ENCODE data around the gene LRP1B.

LRP1B gene

DNA sequence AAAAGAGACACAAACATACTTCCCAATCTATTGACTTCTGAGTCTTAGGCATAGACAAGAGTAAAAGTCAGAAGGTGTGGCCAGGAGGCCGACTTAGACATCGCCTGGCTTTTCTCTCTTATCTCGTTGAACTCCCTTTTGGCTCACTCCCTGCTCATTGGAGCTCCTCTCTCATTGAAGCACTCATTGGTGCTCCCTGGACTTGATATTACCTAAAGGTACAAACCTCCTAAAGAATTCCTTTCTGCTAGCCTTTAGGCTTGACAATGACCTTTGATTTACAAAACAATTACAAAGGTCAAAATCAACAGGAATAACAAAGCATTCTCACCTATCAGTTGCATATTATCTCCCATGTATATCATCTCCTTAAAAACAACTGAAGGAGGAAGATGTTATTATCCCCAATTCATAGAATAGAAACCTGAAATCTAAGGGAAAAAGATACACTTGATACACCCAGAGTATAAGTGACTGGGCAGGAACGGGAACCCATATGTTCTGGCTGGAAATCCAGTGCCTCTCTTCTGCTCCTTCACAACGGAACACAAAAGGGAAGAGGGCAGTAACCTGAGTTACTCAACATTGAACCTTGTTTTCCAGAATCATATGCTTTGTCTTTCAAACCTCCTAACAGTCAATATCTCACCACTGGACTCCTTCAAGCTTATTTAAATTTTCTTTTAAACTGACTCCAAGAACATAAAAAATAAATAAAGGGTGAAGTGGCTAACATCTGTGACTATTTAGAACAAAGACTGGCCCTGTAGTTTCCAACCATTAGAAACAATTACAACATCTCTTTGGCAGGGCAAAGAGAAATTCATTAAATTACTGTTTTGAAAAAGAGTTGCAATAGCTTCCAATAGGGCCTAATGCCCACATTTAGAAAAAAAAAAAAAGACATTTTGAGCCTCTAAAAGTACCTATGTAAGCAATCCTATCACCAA is 1247.9 kb downstream of the LRP1B start:
- H3K36me3 ChIP-seq (replicated peaks; ENCODE audit: insufficient read depth, low read length), result no peaks in the 10 kb centered on the region
- no peaks in the 10 kb centered on the region for H3K4me1 ChIP-seq (ENCODE audit: low read length)
- no peak overlapping the region for H3K9ac ChIP-seq (ENCODE audit: low read length)
- H4K20me1 ChIP-seq (ENCODE audit: insufficient read depth, low read length), result no peaks in the 10 kb centered on the region
- H3K27ac ChIP-seq (ENCODE audit: low read length), result no peak overlapping the region
- H3K9me3 ChIP-seq (replicated peaks; ENCODE audit: insufficient read depth, low read length), result no peaks in the 10 kb centered on the region
- H3K4me3 ChIP-seq (ENCODE audit: low read length), result no peak overlapping the region
- no peaks in the 10 kb centered on the region for H3F3A ChIP-seq (ENCODE audit: insufficient read depth, low read length)
- DNase-seq, result no peak
- no peaks in the 10 kb centered on the region for H3K27me3 ChIP-seq (replicated peaks; ENCODE audit: insufficient read depth, low read length)
- no peaks in the 10 kb centered on the region for H3K9me2 ChIP-seq (replicated peaks; ENCODE audit: insufficient read depth, low read length)
- no peaks in the 10 kb centered on the region for H3K79me2 ChIP-seq (ENCODE audit: low read length)
- TF ChIP-seq, protein P1, sequence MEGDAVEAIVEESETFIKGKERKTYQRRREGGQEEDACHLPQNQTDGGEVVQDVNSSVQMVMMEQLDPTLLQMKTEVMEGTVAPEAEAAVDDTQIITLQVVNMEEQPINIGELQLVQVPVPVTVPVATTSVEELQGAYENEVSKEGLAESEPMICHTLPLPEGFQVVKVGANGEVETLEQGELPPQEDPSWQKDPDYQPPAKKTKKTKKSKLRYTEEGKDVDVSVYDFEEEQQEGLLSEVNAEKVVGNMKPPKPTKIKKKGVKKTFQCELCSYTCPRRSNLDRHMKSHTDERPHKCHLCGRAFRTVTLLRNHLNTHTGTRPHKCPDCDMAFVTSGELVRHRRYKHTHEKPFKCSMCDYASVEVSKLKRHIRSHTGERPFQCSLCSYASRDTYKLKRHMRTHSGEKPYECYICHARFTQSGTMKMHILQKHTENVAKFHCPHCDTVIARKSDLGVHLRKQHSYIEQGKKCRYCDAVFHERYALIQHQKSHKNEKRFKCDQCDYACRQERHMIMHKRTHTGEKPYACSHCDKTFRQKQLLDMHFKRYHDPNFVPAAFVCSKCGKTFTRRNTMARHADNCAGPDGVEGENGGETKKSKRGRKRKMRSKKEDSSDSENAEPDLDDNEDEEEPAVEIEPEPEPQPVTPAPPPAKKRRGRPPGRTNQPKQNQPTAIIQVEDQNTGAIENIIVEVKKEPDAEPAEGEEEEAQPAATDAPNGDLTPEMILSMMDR (IDR thresholded peaks at IDR 0.05; ENCODE audit: low read length), result no peak
- no peak for TF ChIP-seq EZH2phosphoT487 (IDR thresholded peaks at IDR 0.05; ENCODE audit: low read length)
- TF ChIP-seq EZH2 (optimal IDR thresholded peaks at IDR 0.05; ENCODE audit: low read depth, low read length), result no peak
- H3K4me2 ChIP-seq (ENCODE audit: low read depth, low read length), result no peak overlapping the region
- H2AFZ ChIP-seq (ENCODE audit: low read length), result no peak overlapping the region

DNA sequence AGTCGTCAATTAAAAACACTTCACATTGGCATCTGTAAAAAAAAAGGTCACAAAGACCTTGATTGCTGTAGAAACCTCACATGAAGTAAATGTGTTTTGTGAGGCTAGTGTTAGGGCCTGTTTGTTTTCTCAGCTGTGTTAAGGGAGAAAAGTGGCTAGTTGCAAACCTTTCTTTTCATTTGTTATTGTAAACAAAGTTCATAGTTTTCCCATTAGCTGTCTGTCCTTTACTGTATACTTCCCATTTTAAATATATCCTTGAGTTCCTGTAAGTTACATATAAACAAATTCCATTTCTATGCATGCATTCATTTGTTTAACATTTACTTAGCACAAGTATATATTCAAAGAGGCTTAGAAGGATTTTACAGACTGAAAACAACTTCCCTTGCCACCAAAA is 1250.2 kb downstream of the LRP1B start:
- H3K27ac ChIP-seq (ENCODE audit: low read length), result no peak overlapping the region

DNA sequence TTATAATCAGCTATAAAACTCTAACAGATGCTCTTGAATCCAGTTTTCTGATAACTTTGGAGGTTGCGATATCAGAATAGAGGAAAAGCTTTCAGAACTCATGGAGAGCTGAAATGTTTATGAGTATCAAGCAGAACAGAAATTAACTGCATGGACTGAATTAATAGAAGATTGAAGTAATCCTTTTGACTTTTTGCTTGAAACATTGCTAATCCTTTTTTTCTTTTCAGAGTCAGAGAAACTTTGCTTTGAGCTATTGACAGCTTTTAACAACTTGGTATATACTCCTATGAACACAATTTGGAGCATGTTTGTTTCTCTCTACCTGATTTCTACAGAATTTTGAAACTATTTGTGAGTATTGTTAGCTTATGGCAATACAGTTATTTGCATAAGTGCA is 1254.8 kb downstream of the LRP1B start:
- no peak for DNase-seq
- H3K27me3 ChIP-seq (replicated peaks; ENCODE audit: insufficient read depth, low read length), result no peaks in the 10 kb centered on the region
- no peaks in the 10 kb centered on the region for H3K36me3 ChIP-seq (replicated peaks; ENCODE audit: insufficient read depth, low read length)
- no peaks in the 10 kb centered on the region for H4K20me1 ChIP-seq (ENCODE audit: insufficient read depth, low read length)
- no peaks in the 10 kb centered on the region for H3F3A ChIP-seq (ENCODE audit: insufficient read depth, low read length)
- H3K79me2 ChIP-seq (ENCODE audit: low read length), result no peaks in the 10 kb centered on the region
- H3K9me2 ChIP-seq (replicated peaks; ENCODE audit: insufficient read depth, low read length), result no peaks in the 10 kb centered on the region
- no peaks in the 10 kb centered on the region for H3K4me1 ChIP-seq (ENCODE audit: low read length)
- H3K27ac ChIP-seq (ENCODE audit: low read length), result no peak overlapping the region
- no peak overlapping the region for H2AFZ ChIP-seq (ENCODE audit: low read length)
- H3K9ac ChIP-seq (ENCODE audit: low read length), result no peak overlapping the region
- H3K9me3 ChIP-seq (replicated peaks; ENCODE audit: insufficient read depth, low read length), result no peaks in the 10 kb centered on the region
- no peak overlapping the region for H3K4me3 ChIP-seq (ENCODE audit: low read length)
- TF ChIP-seq, protein P1 (IDR thresholded peaks at IDR 0.05; ENCODE audit: low read length), result no peak
- TF ChIP-seq EZH2phosphoT487 (IDR thresholded peaks at IDR 0.05; ENCODE audit: low read length) (no peak), EZH2 (optimal IDR thresholded peaks at IDR 0.05; ENCODE audit: low read depth, low read length) (no peak)
- H3K4me2 ChIP-seq (ENCODE audit: low read depth, low read length), result no peak overlapping the region

More for the DNA sequence above, 1250.2 kb downstream of the LRP1B start:
- H3K9me2 ChIP-seq (replicated peaks; ENCODE audit: insufficient read depth, low read length), result no peaks in the 10 kb centered on the region
- no peak for DNase-seq
- no peak overlapping the region for H3K4me2 ChIP-seq (ENCODE audit: low read depth, low read length)
- no peaks in the 10 kb centered on the region for H3K36me3 ChIP-seq (replicated peaks; ENCODE audit: insufficient read depth, low read length)
- H3K4me1 ChIP-seq (ENCODE audit: low read length), result no peaks in the 10 kb centered on the region
- H4K20me1 ChIP-seq (ENCODE audit: insufficient read depth, low read length), result no peaks in the 10 kb centered on the region
- TF ChIP-seq EZH2phosphoT487 (IDR thresholded peaks at IDR 0.05; ENCODE audit: low read length) (no peak), EZH2 (optimal IDR thresholded peaks at IDR 0.05; ENCODE audit: low read depth, low read length) (no peak)
- TF ChIP-seq, protein P1 (IDR thresholded peaks at IDR 0.05; ENCODE audit: low read length), result no peak
- no peak overlapping the region for H3K4me3 ChIP-seq (ENCODE audit: low read length)
- H3K27me3 ChIP-seq (replicated peaks; ENCODE audit: insufficient read depth, low read length), result no peaks in the 10 kb centered on the region
- no peak overlapping the region for H3K9ac ChIP-seq (ENCODE audit: low read length)
- no peaks in the 10 kb centered on the region for H3F3A ChIP-seq (ENCODE audit: insufficient read depth, low read length)
- H2AFZ ChIP-seq (ENCODE audit: low read length), result no peak overlapping the region
- no peaks in the 10 kb centered on the region for H3K79me2 ChIP-seq (ENCODE audit: low read length)
- no peaks in the 10 kb centered on the region for H3K9me3 ChIP-seq (replicated peaks; ENCODE audit: insufficient read depth, low read length)
